ENCODE results near the gene ABCB10. TPM values are rescaled to one million over a fixed set of nuclear protein-coding genes. Genes with fewer than 3 reads are reported as not detected.
"Not testable (repeated sequence)": the region's sequence is repeated elsewhere in the genome, so short reads cannot be mapped to it uniquely, and the experiment has no call there.

Gene ABCB10
- total RNA-seq, 2 experiments from 2014 or later: 30.7 to 32.1 TPM

- ChIA-PET CTCF (interaction anchor here (0.7 to 1.7 kb wide), 3 partner anchors 61 to 286 kb away, joined by 3 read pairs; no protein-coding TSS in a partner anchor), POLR2A (interaction anchor here (1.3 kb wide), 1 partner anchor 18 kb away, joined by 4 read pairs; no protein-coding TSS in a partner anchor)
- intact Hi-C loops (cut with micrococcal nuclease): no loop called here
- Mint-ChIP-seq H3K4me3 (no peak overlapping the region), H3K27ac (no peak overlapping the region), H3K9me3 (no peaks in the 10 kb centered on the region), H3K36me3 (ENCODE audit: low read depth) (no peaks in the 10 kb centered on the region), H3K27me3 (no peaks in the 10 kb centered on the region), H3K4me1 (ENCODE audit: low read depth) (peaks cover 6% of the 10 kb centered on the region)
- ATAC-seq (no peak), DNase-seq (no peak)
- no peak for TF ChIP-seq CTCF (IDR thresholded peaks at IDR 0.05)
Observed at GRCh38 chr1:229563241-229563640, 4.7 kb upstream of the ABCB10 start.

DNA sequence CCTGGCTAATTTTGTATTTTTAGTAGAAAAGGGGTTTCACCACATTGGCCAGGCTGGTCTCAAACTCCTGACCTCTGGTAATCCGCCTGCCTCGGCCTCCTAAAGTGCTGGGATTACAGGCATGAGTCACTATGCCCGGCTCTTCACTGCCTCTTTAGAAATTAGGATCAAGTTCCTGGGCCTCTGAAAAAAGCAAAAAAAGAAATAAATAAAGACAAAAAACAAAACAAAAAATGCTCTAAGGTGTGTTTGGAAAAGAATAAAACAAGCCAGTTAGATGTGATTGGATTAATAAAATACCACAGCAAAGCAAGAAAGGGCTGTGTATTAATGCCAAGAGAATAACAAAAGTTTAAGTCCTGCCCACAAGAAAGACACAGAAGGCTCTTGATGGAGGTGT is 4.2 kb upstream of the ABCB10 start:
- no peak for ATAC-seq
- peaks cover 6% of the 10 kb centered on the region for H3K4me1 Mint-ChIP-seq (ENCODE audit: low read depth)
- intact Hi-C loops (cut with micrococcal nuclease): no loop called here
- DNase-seq: no peak
- CTCF ChIA-PET: interaction anchor here (0.7 kb wide), 1 partner anchor 61 kb away, joined by 3 read pairs; no protein-coding TSS in a partner anchor
- H3K9me3 Mint-ChIP-seq: no peaks in the 10 kb centered on the region
- H3K4me3 Mint-ChIP-seq: no peak overlapping the region
- H3K27ac Mint-ChIP-seq: no peak overlapping the region
- no peaks in the 10 kb centered on the region for H3K27me3 Mint-ChIP-seq
- peaks cover under 1% of the 10 kb centered on the region for H3K36me3 Mint-ChIP-seq (ENCODE audit: low read depth)
- TF ChIP-seq CTCF (IDR thresholded peaks at IDR 0.05): no peak
- POLR2A ChIA-PET: interaction anchor here (0.7 to 1.3 kb wide), 2 partner anchors 18 to 197 kb away, joined by 3 to 4 read pairs; no protein-coding TSS in a partner anchor

DNA sequence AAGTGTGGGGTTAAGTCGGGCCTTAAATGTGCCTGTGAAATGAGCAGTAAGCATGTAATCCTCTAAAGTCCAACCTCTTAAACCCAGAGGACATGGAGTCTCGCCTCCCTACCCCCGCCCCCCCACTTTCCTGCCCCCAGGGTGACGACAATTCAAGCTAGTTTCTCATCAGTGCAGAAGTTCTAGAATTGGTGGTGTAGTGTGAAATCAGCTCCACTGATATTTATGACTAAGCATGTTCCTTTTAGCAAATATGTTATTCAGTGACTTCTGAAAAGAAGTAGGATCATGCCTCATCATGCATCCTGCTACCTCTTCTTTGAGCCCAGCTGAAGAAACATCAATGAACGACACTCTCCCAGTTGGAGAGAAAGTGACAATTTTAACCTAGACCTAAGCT is 2.6 kb upstream of the ABCB10 start:
- CTCF ChIA-PET: interaction anchor here (1.2 to 1.4 kb wide), 2 partner anchors 18 to 46 kb away, joined by 3 read pairs; no protein-coding TSS in a partner anchor
- H3K27ac Mint-ChIP-seq: no peak overlapping the region
- POLR2A ChIA-PET: no interaction called here
- ATAC-seq (no peak), DNase-seq (no peak)
- no peaks in the 10 kb centered on the region for H3K27me3 Mint-ChIP-seq
- no peak for TF ChIP-seq CTCF (IDR thresholded peaks at IDR 0.05)
- H3K9me3 Mint-ChIP-seq: no peaks in the 10 kb centered on the region
- intact Hi-C loops (cut with micrococcal nuclease): no loop called here
- peaks cover 18% of the 10 kb centered on the region for H3K4me1 Mint-ChIP-seq (ENCODE audit: low read depth)
- no peak overlapping the region for H3K4me3 Mint-ChIP-seq
- H3K36me3 Mint-ChIP-seq (ENCODE audit: low read depth): peaks cover 10% of the 10 kb centered on the region

- H3K27ac Mint-ChIP-seq; H3K36me3 Mint-ChIP-seq (ENCODE audit: low read depth); DNase-seq; ATAC-seq; H3K27me3 Mint-ChIP-seq; H3K9me3 Mint-ChIP-seq; intact Hi-C loops (cut with micrococcal nuclease): not testable (repeated sequence)
- ChIA-PET CTCF (interaction anchor here (1.2 kb wide), 1 partner anchor 19 kb away, joined by 3 read pairs; no protein-coding TSS in a partner anchor), POLR2A (interaction anchor here (1.7 kb wide), 1 partner anchor 35 kb away, joined by 6 read pairs; no protein-coding TSS in a partner anchor)
- Mint-ChIP-seq H3K4me3 (peak overlapping the region; percentile 92), H3K4me1 (ENCODE audit: low read depth) (peaks cover 21% of the 10 kb centered on the region)
Observed at GRCh38 chr1:229560124-229560523, 1.6 kb upstream of the ABCB10 start.

- POLR2A ChIA-PET: interaction anchor here (0.7 to 2.8 kb wide), 5 partner anchors 30 to 102 kb away, joined by 3 to 26 read pairs (median 6); partner anchors contain the start of genes NUP133, TAF5L and URB2
- peak overlapping the region; percentile 90 for H3K27ac Mint-ChIP-seq
- peaks cover 27% of the 10 kb centered on the region for H3K4me1 Mint-ChIP-seq (ENCODE audit: low read depth)
- not testable (repeated sequence) for ATAC-seq; H3K27me3 Mint-ChIP-seq; H3K36me3 Mint-ChIP-seq (ENCODE audit: low read depth); H3K9me3 Mint-ChIP-seq
- peak overlapping the region; percentile 92 for H3K4me3 Mint-ChIP-seq
- intact Hi-C loops (cut with micrococcal nuclease): loop anchor here (10.0 kb wide), 1 partner anchor 65 kb away; the partner anchor contains the start of genes TAF5L and URB2
- CTCF ChIA-PET: interaction anchor here (0.6 to 2.2 kb wide), 13 partner anchors 12 to 304 kb away, joined by 3 to 11 read pairs (median 4); partner anchors contain the start of gene NUP133
- peak; percentile 9 for DNase-seq
Observed at GRCh38 chr1:229559336-229559801, 862 bp upstream of the ABCB10 start.

All from activated CD8-positive, alpha-beta T cell treated with anti-CD3 and anti-CD28 coated beads for 36 hours (primary cell).